RKO (cell line): Measurements from ENCODE around the gene CLDN9.

Experiments
- DNase-seq: peaks from one replicate; pipeline ENCODE4 v3.0.0-alpha.2; 2016; ENCODE audit warnings: low spot score

CLDN9 gene

GRCh38 chr16:2974319-2975056 is 38.2 kb upstream of the CLDN9 start:
- no peak for DNase-seq

DNA sequence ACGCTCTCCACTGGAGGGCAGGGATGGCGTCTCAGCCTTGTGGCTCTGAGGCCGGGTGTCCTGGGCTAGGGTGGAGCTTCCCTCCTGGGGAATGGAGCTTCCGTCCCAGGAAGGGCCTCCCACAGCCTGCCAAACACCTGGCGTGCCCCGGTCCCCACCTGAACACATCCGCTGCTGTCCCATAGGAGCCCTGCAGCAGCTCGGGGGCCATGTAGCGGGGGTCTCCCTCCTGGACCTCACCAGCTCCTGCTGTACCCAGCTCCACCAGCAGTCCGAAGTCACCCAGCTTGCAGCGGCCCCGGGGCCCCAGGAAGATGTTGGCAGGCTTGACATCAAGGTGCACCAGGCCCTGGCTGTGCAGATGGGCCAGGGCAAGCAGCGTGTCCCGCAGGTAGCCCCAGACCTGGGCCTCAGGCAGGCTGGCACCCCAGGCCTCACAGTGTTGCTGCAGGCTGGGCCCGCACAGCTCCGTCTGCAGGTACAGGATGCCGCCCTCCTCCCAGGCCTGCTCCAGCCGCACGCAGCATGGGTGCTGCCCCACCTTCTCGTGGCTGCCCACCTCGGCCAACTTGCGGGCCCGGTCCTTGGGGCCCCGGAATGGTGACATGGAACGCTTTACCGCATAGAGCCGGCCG is 37.4 kb upstream of the CLDN9 start:
- no peak for DNase-seq

GRCh38 chr16:2976201-2976600 is 36.5 kb upstream of the CLDN9 start:
- no peak for DNase-seq

GRCh38 chr16:2976673-2977072 is 36.0 kb upstream of the CLDN9 start:
- DNase-seq = no peak

- DNase-seq = no peak
Measured at GRCh38 chr16:2977440-2977839, 35.3 kb upstream of the CLDN9 start.

- peak; percentile 52 for DNase-seq
Measured at GRCh38 chr16:2979669-2980226, 33.0 kb upstream of the CLDN9 start.

DNA sequence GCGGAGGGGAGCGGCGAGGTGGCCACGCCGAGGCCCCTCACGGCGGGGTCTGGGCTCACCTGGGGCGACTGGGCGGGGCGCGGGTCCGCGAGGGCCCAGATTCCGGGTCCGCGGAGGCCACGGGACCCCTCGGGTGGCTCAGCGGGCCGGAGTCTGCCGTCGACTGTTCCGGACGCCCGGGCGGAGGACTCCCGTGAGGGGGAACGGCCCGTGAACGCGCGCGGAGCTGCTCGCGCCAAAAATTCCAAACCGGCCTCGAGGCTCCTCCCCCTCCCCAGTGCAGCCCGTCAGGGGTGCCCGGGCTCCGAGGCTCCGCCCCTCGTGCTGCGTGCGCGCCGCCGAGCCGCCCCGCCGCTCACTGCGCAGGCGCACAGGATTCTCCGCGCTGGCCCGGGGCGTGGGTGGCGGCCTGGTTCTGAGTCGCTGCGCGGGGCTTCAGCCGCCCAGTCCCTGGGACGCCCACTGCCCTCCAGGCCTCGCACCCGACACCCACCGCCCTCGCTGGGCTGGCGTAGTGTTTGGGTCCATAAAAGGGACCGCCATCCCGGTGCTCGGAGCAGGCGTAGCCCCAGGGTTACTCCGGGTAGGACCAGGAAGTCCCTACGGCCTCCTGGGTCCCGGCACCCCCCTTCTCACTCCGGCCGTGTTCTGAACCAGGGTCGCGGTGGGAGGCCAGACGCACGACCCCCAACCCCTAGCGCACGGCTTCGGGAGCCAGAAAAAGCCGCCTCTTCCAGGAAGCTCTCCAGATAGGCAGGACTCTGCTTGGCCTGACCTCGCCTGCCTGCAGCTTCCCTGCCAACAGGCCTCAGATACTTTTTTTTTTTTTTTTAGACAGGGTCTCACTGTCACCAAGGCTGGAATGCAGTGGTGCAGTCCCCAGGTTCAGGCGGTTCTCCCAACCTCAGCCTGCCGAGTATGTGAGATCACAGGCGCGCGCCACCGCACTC is 32.2 kb upstream of the CLDN9 start, which contains the start of gene PKMYT1:
Gene PKMYT1, minus strand, starts transcription at position 220 of the 950 bp plus-strand sequence. CDS start 789 bp downstream, outside the sequence.
- peak; percentile 91 for DNase-seq

GRCh38 chr16:2981177-2981898 is 31.4 kb upstream of the CLDN9 start:
- no peak for DNase-seq

- no peak for DNase-seq
Measured at GRCh38 chr16:2981899-2982250, 30.8 kb upstream of the CLDN9 start.

DNA sequence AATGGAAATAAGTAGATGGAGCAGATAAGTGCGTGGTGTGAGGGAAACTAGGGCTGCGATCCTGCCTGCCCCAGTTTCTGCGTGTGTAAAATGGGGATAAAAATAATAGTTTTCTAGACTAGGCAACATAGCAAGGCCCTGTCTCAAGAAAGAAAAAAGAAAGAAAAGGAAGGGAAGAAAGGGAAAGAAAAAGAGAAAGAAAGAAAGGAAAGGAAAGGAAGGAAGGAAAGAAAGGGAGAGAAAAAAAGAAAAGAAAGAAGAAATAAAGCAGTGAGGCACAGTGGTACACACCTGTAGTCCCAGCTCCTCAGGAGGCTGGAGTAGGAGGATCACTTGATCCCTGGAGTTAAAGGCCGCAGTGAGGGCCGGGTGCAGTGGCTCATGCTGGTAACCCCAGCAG is 30.3 kb upstream of the CLDN9 start:
- DNase-seq = no peak

DNA sequence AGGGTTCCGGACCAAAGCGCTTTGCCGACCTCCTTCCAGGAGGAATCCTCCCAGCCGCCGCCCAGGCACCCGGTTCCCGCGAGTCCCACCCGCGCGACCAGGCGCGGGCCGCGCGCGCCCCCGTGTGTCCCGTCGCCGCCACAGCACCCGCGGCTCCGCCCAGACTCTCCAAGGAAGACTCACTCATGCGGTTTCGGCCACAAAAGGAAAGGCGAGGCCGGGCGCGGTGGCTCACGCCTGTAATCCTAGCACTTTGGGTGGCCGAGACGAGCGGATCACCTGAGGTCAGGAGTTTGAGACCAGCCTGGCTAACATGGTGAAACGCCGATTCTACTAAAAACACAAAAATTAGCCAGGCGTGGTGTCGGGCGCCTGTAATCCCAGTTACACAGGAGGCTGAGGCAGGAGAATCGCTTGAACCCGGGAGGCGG is 29.0 kb upstream of the CLDN9 start:
- DNase-seq = peak; percentile 85

GRCh38 chr16:2985462-2985861 is 27.3 kb upstream of the CLDN9 start:
- DNase-seq = no peak

DNA sequence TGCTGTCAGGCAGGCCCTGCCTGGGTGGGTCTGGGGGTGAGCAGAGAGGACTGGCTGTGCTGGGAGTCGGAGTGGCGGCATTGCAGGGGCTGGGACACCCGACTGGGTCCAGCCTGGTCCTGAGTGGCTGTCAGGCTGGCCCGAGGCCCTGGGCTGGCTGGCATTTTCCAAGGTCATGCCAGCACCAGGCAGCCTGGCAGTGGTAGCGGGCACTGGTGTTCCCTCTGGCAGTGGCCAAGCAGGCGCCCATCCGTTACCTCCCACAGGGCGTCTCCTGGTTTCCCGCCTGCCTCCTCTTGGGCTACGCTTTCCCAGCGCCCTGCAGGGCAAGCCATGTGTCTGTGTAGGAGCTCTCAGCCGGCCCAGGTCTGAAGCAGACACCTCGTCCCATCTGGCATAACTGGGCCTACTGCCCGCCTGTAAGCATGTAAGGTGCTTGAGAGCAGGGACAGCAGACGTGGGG is 26.8 kb upstream of the CLDN9 start:
- DNase-seq = no peak

DNA sequence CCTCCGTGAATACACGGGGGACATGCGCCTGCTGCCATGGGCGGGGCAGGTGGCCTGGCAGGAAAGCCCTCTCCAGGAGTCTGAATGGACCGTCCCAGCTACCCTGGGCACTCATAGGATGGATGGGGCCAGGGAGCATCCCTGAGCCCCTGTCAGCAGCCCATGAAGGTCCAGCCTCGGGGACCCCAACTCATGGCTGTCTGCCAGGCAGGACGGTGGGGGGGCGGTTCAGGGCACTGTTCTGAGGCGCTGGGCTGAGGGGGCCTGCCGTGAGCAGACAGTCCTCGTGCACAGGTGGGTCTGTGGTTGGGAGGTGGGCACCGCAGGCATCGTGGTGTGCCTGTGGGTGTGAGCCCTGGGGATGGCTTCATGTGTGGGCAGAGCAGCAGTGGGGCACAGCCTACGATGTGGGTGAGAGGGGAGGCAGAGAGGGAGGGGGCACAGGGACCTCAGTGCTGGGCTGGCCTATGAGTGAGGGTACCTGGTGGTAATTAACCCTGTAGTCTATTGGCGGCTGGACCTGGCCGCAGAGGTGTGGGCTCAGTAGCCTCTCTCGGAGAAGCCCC is 26.0 kb upstream of the CLDN9 start:
- no peak for DNase-seq

DNA sequence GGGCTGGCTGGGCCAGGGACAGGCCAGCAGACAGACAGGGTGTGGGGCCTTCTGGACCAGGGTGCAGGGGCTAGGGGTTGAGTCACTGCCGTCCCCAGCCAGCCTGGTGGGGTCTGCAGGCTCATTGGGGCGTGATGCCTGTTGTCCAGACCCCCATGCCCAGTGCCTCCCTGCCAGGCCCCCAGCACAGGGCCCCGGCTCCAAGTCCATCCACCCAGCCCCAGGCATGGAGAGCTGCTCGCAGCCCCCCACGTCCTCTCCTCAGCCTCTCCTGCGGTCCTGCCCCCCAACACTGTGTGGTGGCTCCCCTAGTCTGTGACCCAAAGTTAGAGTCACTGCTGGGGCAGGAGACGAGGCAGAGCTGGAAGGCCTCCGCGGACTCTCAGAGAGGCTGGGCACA is 25.4 kb upstream of the CLDN9 start:
- no peak for DNase-seq

DNA sequence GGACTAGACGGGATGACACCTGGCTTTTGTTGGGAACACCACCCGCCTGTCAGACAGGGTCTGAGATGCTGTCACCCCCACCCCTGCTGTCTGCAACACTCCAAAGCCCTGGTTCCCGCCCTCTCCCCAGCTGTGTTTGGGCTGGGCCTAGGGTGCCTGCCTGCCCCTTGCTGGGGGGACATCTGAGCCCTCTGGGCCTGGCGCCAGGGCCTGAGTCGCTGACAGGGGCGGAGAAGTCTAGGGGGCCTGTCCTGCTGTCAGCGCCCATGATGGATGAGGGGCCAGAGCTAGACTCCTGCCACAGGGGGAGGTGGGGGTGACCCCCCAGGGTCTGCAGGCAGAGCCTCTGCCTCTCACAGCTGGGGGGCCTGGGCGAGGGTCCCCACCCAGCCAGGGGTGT is 24.9 kb upstream of the CLDN9 start:
- DNase-seq = no peak

DNA sequence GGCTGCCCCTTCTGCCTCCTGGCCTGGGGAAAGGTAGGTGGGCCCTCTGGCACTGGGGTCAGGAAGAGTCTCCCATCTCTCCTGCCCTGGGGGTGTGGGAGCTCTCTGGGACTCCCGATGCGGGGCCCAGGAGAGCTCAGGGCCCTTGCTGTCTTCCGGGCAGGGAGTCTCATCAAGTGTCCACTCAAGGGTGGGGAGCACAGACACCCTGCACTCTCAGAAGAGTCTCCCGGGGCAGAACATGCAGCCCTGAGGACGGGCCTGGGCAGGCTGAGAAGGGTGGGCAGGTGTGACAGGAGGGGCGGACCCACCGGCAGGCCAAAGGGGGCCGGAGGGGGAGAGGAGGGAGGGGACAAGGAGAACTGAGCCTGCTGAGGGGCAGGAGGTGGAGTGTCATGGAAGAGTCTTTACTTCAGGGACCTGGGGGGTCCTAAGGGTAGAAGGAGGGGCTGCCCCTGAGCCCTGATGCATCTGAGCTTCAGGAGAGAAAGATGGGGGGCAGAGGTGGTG is 24.1 kb upstream of the CLDN9 start:
- DNase-seq = no peak

- DNase-seq = no peak
Measured at GRCh38 chr16:2990891-2991290, 21.8 kb upstream of the CLDN9 start.

DNA sequence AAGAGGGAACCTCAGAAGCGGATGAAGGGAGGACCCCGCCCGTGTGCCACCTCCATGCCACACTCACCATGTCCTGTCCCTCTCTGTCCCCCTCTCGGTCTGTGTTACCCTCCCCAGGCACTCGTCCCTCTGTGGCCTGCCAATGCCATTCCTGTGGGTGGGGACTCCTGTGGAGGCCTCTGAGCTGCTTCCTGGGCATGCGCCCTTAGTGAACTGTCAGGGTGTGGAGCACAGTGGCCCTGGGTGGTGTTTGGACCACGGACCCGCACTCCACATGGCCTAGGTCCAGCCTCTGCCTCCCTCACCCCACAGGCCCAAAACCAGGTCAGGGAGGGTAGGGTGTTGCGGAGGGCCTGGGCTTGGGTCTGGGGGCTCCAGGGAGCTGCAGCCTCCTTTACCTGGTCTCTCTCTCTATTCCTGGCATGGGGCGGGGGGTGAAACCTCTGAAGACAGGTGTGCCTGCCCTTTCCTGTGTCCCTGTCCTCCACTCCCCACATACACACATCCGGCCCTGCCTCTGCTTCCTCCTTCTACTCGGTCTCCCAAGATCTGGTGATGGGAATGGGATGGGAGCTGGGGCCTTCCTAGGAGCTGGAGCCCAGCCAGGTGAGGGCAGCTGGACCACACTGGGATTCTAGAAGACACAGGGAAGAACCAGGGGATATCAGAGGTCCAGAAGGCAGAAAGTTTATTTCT is 21.0 kb upstream of the CLDN9 start:
- no peak for DNase-seq

GRCh38 chr16:2992383-2993081 is 20.2 kb upstream of the CLDN9 start:
- DNase-seq = no peak
